Thoracic aorta (tissue), 2 donors: ENCODE measurements around the gene SESN2. TPM values are rescaled to one million over a fixed set of nuclear protein-coding genes. Genes with fewer than 3 reads are reported as not detected.

Experiments
- ATAC-seq: fragments of 150-250 bp; one replicate; pipeline ENCODE4 v1.8.0; 2017; ENCODE audit warnings: low read depth; ENCODE audit not compliant: insufficient number of reproducible peaks, low FRiP score
- DNase-seq: peaks from one replicate; pipeline ENCODE4 v3.0.0-alpha.2; 2020; ENCODE audit warnings: low spot score
- H3K27ac ChIP-seq, 2 donors: fragments of 200-600 bp; sonication (generic); 1 replicate in 1 of 2; 2 replicates in 1 of 2; pipeline ENCODE4 v1.5.1; 2016; ENCODE audit warnings: mild to moderate bottlenecking in 2 of 2, moderate library complexity in 2 of 2
- H3K27me3 ChIP-seq: fragments of 200-600 bp; sonication (generic); replicated peaks from 2 replicates; pipeline ENCODE4 v1.6.0; 2016; ENCODE audit warnings: mild to moderate bottlenecking; ENCODE audit not compliant: insufficient read depth
- H3K36me3 ChIP-seq: fragments of 200-600 bp; sonication (generic); one replicate; pipeline ENCODE4 v1.5.1; 2016
- H3K4me1 ChIP-seq, 2 donors: fragments of 200-600 bp; sonication (generic); 1 replicate in 1 of 2; 2 replicates in 1 of 2; pipeline versions ENCODE4 v1.5.1 to v1.6.0; 2016; ENCODE audit warnings: low read depth in 2 of 2, mild to moderate bottlenecking in 1 of 2; ENCODE audit not compliant: control insufficient read depth in 1 of 2
- H3K4me3 ChIP-seq: fragments of 200-600 bp; sonication (generic); 2 replicates; pipeline ENCODE4 v1.5.1; 2016; ENCODE audit warnings: mild to moderate bottlenecking
- H3K9me3 ChIP-seq: fragments of 200-600 bp; sonication (generic); 2 replicates; pipeline ENCODE4 v1.5.1; 2016
- total RNA-seq, 2 donors: library from RNA; depleted of rRNA; stranded (reverse); fragments of >200 nt; gene quantifications; one replicate each; pipeline versions ENCODE4 v1.1.0 to v1.2.3, GENCODE V29; 2016
- TF ChIP-seq, protein P1 (sequence below): fragments of 200-600 bp; sonication (generic); IDR thresholded peaks from one replicate; pipeline ENCODE4 v1.5.1; 2019; ENCODE audit warnings: antibody characterized with exemption

Gene SESN2
- total RNA-seq, 2 donors from 2014 or later, result 10.9 to 12.6 TPM

GRCh38 chr1:28246427-28246832, 12.9 kb upstream of the SESN2 start:
- peak overlapping the region; percentile 15 to 86 for H3K27ac ChIP-seq
- TF ChIP-seq, protein P1, sequence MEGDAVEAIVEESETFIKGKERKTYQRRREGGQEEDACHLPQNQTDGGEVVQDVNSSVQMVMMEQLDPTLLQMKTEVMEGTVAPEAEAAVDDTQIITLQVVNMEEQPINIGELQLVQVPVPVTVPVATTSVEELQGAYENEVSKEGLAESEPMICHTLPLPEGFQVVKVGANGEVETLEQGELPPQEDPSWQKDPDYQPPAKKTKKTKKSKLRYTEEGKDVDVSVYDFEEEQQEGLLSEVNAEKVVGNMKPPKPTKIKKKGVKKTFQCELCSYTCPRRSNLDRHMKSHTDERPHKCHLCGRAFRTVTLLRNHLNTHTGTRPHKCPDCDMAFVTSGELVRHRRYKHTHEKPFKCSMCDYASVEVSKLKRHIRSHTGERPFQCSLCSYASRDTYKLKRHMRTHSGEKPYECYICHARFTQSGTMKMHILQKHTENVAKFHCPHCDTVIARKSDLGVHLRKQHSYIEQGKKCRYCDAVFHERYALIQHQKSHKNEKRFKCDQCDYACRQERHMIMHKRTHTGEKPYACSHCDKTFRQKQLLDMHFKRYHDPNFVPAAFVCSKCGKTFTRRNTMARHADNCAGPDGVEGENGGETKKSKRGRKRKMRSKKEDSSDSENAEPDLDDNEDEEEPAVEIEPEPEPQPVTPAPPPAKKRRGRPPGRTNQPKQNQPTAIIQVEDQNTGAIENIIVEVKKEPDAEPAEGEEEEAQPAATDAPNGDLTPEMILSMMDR, result no peak

DNA sequence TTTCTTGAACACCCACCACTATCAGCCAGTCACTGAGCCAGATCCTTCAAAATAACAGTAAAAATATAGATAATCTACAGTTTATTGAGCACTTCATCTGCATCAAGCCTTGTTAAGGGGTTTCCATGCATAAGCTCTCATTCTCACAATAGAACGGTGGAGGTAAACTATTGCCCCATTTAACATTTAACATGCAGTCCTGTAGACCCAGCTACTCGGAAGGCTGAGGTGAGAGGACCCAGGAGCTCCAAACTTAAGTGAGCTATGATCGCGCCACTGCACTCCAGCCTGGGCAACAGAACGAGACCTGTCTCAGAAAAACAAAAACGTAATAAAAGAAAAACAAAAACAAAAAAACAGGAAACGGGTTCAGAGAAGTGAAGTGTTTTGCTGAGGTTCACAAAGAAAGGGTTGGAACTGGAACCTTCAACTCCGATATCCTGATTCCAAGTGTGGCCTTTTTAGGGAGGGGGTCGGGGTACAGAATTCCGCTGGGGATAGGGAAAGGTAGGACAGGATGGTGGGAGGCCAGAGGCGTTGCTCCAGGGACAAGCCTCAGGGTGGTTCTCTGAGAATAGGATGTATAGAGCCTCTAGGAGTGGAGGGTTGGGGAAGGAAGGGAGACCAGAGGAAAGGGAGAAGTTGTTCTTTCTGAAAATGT, 11.6 kb upstream of the SESN2 start:
- DNase-seq (no peak), ATAC-seq (no peak)
- TF ChIP-seq, protein P1, result no peak
- H3K27me3 ChIP-seq, result no peaks in the 10 kb centered on the region
- peak overlapping the region; percentile 72 to 86 for H3K27ac ChIP-seq
- H3K4me1 ChIP-seq, result peaks cover 29 to 30% of the 10 kb centered on the region in 2 donors
- peak overlapping the region; percentile 98 for H3K4me3 ChIP-seq
- no peaks in the 10 kb centered on the region for H3K36me3 ChIP-seq
- no peaks in the 10 kb centered on the region for H3K9me3 ChIP-seq

More at GRCh38 chr1:28246427-28246832, 12.9 kb upstream of the SESN2 start:
- Histone ChIP-seq H3K4me1 (peaks cover 29 to 30% of the 10 kb centered on the region in 2 donors), H3K4me3 (peak overlapping the region; percentile 98), H3K36me3 (no peaks in the 10 kb centered on the region), H3K9me3 (no peaks in the 10 kb centered on the region), H3K27me3 (no peaks in the 10 kb centered on the region)
- ATAC-seq, result no peak
- no peak for DNase-seq

GRCh38 chr1:28248273-28249012, 10.9 kb upstream of the SESN2 start:
- TF ChIP-seq, protein P1, result peak; percentile 90
- H3K27ac ChIP-seq, result peak overlapping the region; percentile 72 to 86
- peak overlapping the region; percentile 98 for H3K4me3 ChIP-seq
- H3K4me1 ChIP-seq, result peaks cover 29 to 30% of the 10 kb centered on the region in 2 donors
- no peaks in the 10 kb centered on the region for H3K9me3 ChIP-seq
- peak; percentile 62 for DNase-seq
- H3K36me3 ChIP-seq, result no peaks in the 10 kb centered on the region
- no peaks in the 10 kb centered on the region for H3K27me3 ChIP-seq
- peak; percentile 44 for ATAC-seq

- peak overlapping the region; percentile 98 for H3K4me3 ChIP-seq
- H3K4me1 ChIP-seq, result peaks cover 29 to 30% of the 10 kb centered on the region in 2 donors
- H3K9me3 ChIP-seq, result no peaks in the 10 kb centered on the region
- H3K27me3 ChIP-seq, result no peaks in the 10 kb centered on the region
- TF ChIP-seq, protein P1, result no peak
- H3K36me3 ChIP-seq, result no peaks in the 10 kb centered on the region
- ATAC-seq (no peak), DNase-seq (no peak)
- peak overlapping the region; percentile 27 to 86 for H3K27ac ChIP-seq
Observed at GRCh38 chr1:28249013-28249865, 10.1 kb upstream of the SESN2 start.

DNA sequence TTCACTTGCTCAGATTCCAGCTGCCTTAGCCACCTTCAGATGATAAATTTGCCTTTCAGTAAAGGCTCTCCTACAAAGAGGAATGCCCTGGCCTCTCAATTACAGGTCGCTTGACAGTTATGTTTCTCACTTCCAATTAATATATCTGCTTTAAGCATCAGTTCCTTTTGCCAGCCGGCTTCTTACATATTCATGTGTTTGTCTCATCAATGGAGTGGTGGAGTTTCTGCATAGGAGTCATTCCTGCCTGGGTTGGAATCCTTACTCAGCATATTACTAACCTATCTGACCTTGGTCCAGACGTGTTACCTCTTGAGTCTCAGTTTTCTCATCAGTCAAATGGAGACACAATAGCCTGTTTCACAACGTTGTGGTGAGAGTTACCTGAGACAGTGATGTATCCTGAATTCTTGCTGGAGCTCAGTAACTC, 9.4 kb upstream of the SESN2 start:
- H3K27me3 ChIP-seq, result no peaks in the 10 kb centered on the region
- no peaks in the 10 kb centered on the region for H3K36me3 ChIP-seq
- ATAC-seq (no peak), DNase-seq (no peak)
- H3K4me1 ChIP-seq, result peaks cover 29 to 30% of the 10 kb centered on the region in 2 donors
- no peak overlapping the region for H3K4me3 ChIP-seq
- H3K27ac ChIP-seq, result no peak overlapping the region
- TF ChIP-seq, protein P1, result no peak
- no peaks in the 10 kb centered on the region for H3K9me3 ChIP-seq
